ENCODE results near the gene KXD1.
"Not testable (repeated sequence)": the region's sequence is repeated elsewhere in the genome, so short reads cannot be mapped to it uniquely, and the experiment has no call there.

KXD1 gene

DNA sequence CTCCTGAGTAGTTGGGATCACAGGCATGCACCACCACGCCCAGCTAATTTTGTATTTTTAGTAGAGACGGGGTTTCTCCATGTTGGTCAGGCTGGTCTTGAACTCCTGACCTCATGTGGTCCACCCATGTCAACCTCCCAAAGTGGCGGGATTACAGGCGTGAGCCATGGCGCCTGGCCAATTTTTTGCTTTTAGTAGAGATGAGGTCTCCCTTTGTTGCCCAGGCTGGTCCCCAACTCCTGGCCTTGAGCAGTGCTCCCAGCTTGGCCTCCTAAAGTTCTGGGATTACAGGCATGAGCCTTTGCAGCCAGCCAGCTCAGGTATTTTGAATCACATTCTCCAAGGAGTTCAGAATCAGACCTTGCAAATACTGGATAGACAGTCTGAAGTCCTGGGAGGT, 35.1 kb downstream of the KXD1 start:
- not testable (repeated sequence) for H2AFZ ChIP-seq (ENCODE audit: low read length, unreplicated experiment); H3K4me1 ChIP-seq (ENCODE audit: control insufficient read depth, insufficient read depth, low read length, unreplicated experiment); H3K4me3 ChIP-seq (ENCODE audit: low read depth, low read length); H3K27ac ChIP-seq (ENCODE audit: low read depth, low read length); H3K27me3 ChIP-seq (ENCODE audit: insufficient read depth, low read length); H3K79me2 ChIP-seq (ENCODE audit: control insufficient read depth, insufficient read depth, low read length, unreplicated experiment); H3K36me3 ChIP-seq (ENCODE audit: insufficient read depth, low read length)

DNA sequence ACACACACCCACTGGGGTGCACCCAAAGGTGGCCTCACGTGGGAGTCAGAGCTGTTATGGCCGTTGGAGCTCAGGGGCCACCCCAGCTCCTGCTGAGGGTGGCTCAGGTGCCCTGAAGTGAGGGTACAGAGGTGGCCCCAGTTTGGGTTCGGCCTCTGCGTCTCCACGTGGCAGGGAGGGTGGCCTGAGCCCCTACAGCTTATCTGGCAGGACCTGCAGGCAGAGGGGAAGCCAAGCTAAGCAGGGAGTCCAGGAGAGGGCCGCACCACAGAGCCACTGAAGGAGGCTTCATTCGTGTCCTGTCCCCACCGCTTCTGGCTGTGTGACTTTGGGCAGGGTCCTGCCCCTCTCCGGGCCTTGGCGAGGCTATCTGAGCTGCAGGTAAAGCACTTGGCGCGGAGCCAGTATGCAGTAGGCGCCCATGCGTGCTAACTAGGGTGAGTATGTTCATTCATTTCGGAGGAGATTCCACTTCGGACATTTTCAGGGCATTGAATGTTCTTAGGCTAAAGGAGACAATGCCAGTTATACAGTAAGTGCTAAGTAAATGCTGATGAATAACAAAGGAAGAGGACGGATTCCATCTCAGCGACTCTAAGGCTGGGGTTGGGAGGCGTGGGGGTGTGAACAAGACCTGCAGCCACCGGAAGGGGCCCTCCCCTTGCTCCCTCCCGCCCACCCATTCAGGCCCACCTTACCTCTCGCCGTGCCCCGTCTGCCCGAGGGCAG, 35.9 kb downstream of the KXD1 start:
- H3K27ac ChIP-seq (ENCODE audit: low read depth, low read length) = no peak overlapping the region

DNA sequence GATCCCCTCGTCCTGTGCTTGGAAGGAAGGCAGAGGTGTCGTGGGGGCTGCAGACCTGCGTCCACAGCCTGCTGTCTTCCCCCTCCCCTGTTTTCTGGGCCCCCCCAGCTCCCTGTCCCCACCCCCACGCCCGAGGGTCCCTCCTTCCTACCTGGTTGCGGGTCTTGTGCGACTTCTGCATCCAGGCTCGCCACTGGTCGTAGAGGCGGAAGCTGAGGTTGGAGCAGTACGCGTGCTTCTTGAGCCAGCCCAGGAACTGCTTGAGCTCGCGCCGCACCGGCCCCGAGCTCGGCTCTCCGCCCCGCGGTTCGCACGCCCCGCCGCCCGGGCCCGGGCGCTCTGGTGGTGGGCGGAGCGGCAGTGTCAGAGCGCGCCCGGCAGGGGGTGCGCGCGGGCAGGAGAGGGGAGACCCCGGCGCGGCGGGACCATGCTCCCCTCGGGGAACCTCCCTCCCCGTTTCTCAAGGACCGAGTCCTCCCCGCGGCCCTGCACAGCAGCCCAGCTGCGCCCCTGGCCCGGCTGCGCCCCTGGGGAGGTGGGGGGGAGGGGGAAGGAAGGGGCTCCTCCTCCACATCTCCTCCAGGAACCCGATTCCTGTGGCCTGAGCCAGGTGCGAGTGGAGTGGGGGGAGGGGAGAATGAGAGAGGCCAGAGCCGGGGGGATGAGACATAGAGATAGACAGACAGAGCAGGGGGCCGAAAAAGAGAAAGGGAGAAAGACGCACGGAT, 36.6 kb downstream of the KXD1 start:
- Histone ChIP-seq H3K79me2 (ENCODE audit: control insufficient read depth, insufficient read depth, low read length, unreplicated experiment) (no peaks in the 10 kb centered on the region), H3K36me3 (ENCODE audit: insufficient read depth, low read length) (no peaks in the 10 kb centered on the region), H2AFZ (ENCODE audit: low read length, unreplicated experiment) (no peak overlapping the region), H3K27me3 (ENCODE audit: insufficient read depth, low read length) (no peaks in the 10 kb centered on the region), H3K4me1 (ENCODE audit: control insufficient read depth, insufficient read depth, low read length, unreplicated experiment) (no peaks in the 10 kb centered on the region), H3K4me3 (ENCODE audit: low read depth, low read length) (peak overlapping the region; percentile 61), H3K27ac (ENCODE audit: low read depth, low read length) (no peak overlapping the region)

More for the DNA sequence above, 35.9 kb downstream of the KXD1 start:
- Histone ChIP-seq H2AFZ (ENCODE audit: low read length, unreplicated experiment) (no peak overlapping the region), H3K4me1 (ENCODE audit: control insufficient read depth, insufficient read depth, low read length, unreplicated experiment) (no peaks in the 10 kb centered on the region), H3K36me3 (ENCODE audit: insufficient read depth, low read length) (no peaks in the 10 kb centered on the region), H3K4me3 (ENCODE audit: low read depth, low read length) (no peak overlapping the region), H3K79me2 (ENCODE audit: control insufficient read depth, insufficient read depth, low read length, unreplicated experiment) (no peaks in the 10 kb centered on the region), H3K27me3 (ENCODE audit: insufficient read depth, low read length) (no peaks in the 10 kb centered on the region)

DNA sequence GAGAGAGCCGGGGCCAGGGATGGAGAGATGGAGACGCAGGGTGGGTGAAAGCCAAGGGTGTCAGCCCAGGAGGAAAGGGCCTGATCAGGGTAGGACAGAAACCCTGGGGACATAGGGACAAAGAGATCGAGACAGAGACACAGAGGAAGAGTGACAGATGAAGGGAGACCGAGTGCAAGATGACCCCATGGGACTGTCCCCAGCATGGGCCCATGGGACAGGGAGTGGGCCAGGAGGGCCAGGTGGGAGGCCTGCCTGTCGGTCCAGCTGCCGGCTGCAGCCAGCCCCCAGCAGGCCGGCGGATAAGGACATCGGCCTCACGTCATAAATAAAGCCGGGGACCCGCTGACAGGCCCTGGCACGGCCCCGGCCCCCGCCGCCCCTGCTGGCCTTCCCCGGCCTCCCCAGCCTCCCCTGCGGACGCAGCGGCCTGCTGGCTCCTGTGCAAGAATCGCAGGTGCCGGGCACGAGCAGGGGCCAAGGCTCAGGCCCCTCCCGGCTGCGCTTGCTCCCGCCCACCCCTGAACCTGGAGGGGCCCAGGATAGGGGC, 37.2 kb downstream of the KXD1 start:
- no peaks in the 10 kb centered on the region for H3K4me1 ChIP-seq (ENCODE audit: control insufficient read depth, insufficient read depth, low read length, unreplicated experiment)
- no peak overlapping the region for H2AFZ ChIP-seq (ENCODE audit: low read length, unreplicated experiment)
- no peaks in the 10 kb centered on the region for H3K36me3 ChIP-seq (ENCODE audit: insufficient read depth, low read length)
- H3K27ac ChIP-seq (ENCODE audit: low read depth, low read length) = no peak overlapping the region
- peak overlapping the region; percentile 61 for H3K4me3 ChIP-seq (ENCODE audit: low read depth, low read length)
- H3K79me2 ChIP-seq (ENCODE audit: control insufficient read depth, insufficient read depth, low read length, unreplicated experiment) = no peaks in the 10 kb centered on the region
- H3K27me3 ChIP-seq (ENCODE audit: insufficient read depth, low read length) = no peaks in the 10 kb centered on the region

DNA sequence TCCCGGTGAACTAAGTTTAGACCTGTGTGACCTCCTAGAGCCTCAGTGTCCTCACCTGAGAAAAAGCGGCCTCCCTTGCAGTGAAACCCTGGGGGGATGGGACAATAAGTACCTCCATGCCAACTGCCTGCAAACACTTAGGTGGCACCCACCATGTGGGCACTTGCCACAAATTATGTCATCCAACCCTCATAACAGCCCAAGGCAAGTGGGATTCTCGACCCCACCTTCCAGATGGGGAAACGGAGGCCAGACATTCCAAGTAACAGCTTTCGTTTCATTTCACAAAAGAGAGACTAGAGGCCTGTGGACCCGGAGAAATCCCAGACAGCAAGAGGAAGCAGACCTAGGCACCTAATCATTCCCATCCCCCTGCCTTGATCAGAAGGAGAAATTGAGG, 37.8 kb downstream of the KXD1 start:
- Histone ChIP-seq H2AFZ (ENCODE audit: low read length, unreplicated experiment) (no peak overlapping the region), H3K27ac (ENCODE audit: low read depth, low read length) (no peak overlapping the region)

DNA sequence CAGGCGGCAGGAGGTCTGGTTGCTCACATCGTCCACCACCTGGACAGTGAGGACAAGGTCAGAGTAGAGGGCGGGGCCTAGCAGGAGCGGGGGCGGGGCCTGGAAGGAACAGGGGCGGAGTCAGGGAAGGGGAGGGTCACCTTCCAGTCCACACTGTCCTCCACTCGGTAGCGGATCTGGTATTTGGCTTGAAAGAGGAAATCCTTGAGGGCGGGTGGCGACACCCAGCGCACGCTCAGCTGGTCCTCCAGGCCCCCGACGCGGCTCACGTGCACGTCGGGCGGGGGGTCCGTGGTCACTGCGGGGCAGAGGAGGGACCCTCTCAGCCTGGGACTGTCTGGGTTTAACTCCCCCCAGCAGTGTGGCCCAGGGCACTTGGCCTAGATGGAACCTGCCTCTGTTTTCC, 39.1 kb downstream of the KXD1 start:
- H3K27ac ChIP-seq (ENCODE audit: low read depth, low read length) = no peak overlapping the region
- no peak overlapping the region for H3K4me3 ChIP-seq (ENCODE audit: low read depth, low read length)
- H3K27me3 ChIP-seq (ENCODE audit: insufficient read depth, low read length) = no peaks in the 10 kb centered on the region
- H3K4me1 ChIP-seq (ENCODE audit: control insufficient read depth, insufficient read depth, low read length, unreplicated experiment) = no peaks in the 10 kb centered on the region
- H3K36me3 ChIP-seq (ENCODE audit: insufficient read depth, low read length) = no peaks in the 10 kb centered on the region
- no peaks in the 10 kb centered on the region for H3K79me2 ChIP-seq (ENCODE audit: control insufficient read depth, insufficient read depth, low read length, unreplicated experiment)
- no peak overlapping the region for H2AFZ ChIP-seq (ENCODE audit: low read length, unreplicated experiment)

More for the DNA sequence above, 37.8 kb downstream of the KXD1 start:
- Histone ChIP-seq H3K79me2 (ENCODE audit: control insufficient read depth, insufficient read depth, low read length, unreplicated experiment) (no peaks in the 10 kb centered on the region), H3K4me3 (ENCODE audit: low read depth, low read length) (no peak overlapping the region), H3K4me1 (ENCODE audit: control insufficient read depth, insufficient read depth, low read length, unreplicated experiment) (no peaks in the 10 kb centered on the region), H3K27me3 (ENCODE audit: insufficient read depth, low read length) (no peaks in the 10 kb centered on the region), H3K36me3 (ENCODE audit: insufficient read depth, low read length) (no peaks in the 10 kb centered on the region)

DNA sequence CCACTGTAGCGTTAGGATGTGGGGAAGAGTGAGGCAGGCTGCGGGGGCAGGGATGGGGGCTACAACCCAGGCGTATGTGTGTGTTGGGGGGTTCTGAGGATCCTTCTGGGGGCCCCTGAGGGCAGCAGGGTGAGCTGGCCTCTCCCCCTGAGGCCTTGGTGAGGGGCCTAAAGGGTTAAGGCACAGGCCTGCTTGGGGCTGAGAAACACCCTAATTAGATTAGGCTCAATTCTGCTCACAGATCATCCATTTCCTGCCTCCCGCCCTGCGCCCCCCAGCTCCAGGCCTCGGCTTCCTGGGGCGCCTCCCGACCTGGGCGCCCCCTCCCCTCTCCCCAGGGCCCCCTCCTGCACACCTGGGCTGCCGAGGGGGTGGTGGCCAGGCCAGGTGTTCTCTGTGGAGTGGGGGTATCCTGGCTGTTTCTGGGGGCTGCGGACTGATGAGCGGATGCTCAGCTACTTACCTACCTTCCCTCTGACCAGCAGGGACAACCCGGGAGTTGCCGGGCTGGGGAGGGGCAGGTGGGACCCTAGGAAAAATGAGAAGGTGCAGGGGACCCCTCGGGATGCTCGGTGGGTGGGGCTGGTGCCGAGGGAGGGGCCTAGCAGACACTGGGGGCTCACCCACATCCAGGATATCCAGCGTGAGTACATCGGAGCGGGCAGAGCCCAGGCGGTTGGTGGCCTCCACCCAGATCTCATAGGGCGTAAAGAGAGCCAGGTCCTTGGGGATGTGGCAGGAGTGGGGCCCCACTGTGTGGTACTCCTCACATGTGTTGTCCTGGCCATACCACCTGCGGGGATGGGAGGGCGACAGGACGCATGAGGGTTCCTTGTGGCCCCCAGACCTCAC, 40.4 kb downstream of the KXD1 start:
- Histone ChIP-seq H3K4me3 (ENCODE audit: low read depth, low read length) (no peak overlapping the region), H3K27ac (ENCODE audit: low read depth, low read length) (no peak overlapping the region), H2AFZ (ENCODE audit: low read length, unreplicated experiment) (no peak overlapping the region), H3K36me3 (ENCODE audit: insufficient read depth, low read length) (no peaks in the 10 kb centered on the region), H3K4me1 (ENCODE audit: control insufficient read depth, insufficient read depth, low read length, unreplicated experiment) (no peaks in the 10 kb centered on the region), H3K79me2 (ENCODE audit: control insufficient read depth, insufficient read depth, low read length, unreplicated experiment) (no peaks in the 10 kb centered on the region), H3K27me3 (ENCODE audit: insufficient read depth, low read length) (no peaks in the 10 kb centered on the region)

DNA sequence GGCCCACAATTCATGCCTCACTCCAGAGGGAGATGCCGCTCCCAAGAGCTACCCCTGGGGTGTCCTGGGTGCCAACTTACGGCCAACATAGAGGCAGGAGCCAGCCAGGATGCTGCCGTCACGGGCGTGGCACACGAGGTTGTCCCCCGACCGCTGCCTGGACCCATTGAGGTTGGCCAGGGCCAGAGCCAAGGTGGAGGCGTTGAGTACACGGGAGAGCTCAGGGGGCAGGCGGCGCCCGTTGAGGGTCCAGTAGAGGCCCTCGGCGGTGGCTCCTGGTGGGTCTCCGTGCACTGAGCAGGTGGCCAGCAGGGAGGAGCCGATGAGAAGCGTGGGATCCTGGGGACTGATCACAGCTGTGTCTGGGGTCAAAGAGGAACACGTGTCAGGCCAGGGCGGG, 41.8 kb downstream of the KXD1 start:
- Histone ChIP-seq H3K27ac (ENCODE audit: low read depth, low read length) (no peak overlapping the region), H3K4me1 (ENCODE audit: control insufficient read depth, insufficient read depth, low read length, unreplicated experiment) (no peaks in the 10 kb centered on the region), H3K36me3 (ENCODE audit: insufficient read depth, low read length) (no peaks in the 10 kb centered on the region), H3K79me2 (ENCODE audit: control insufficient read depth, insufficient read depth, low read length, unreplicated experiment) (no peaks in the 10 kb centered on the region), H3K27me3 (ENCODE audit: insufficient read depth, low read length) (no peaks in the 10 kb centered on the region), H2AFZ (ENCODE audit: low read length, unreplicated experiment) (no peak overlapping the region), H3K4me3 (ENCODE audit: low read depth, low read length) (no peak overlapping the region)

DNA sequence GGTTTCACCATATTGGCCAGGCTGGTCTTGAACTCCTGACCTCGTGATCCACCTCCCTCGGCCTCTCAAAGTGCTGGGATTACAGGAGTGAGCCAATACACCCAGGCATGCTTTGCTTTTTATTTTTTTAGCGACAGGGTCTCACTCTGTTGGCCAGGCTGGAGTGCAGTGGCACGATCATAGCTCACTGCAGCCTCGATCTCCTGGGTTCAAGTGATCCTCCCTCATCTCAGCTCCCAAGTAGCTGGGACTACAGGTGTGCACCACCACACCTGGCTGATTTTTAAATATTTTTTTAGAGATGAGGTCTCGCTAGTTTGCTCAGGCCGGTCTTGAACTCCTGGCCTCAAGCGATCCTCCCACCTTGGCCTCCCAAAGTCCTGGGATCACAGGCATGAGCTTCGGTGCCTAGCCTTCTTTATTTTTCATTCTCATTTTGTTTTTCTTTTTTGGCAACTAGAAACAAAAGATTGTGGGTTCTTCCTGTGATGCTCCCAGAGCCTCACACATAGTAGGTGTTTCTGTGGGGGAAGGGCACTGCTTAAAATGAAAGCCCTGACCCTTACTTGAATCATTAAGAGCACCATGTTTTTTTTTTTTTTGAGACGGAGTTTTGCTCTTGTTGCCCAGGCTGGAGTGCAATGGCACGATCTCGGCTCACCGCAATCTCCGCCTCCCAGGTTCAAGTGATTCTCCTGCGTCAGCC, 43.2 kb downstream of the KXD1 start:
- H3K27me3 ChIP-seq (ENCODE audit: insufficient read depth, low read length); H3K27ac ChIP-seq (ENCODE audit: low read depth, low read length); H3K79me2 ChIP-seq (ENCODE audit: control insufficient read depth, insufficient read depth, low read length, unreplicated experiment): not testable (repeated sequence)

DNA sequence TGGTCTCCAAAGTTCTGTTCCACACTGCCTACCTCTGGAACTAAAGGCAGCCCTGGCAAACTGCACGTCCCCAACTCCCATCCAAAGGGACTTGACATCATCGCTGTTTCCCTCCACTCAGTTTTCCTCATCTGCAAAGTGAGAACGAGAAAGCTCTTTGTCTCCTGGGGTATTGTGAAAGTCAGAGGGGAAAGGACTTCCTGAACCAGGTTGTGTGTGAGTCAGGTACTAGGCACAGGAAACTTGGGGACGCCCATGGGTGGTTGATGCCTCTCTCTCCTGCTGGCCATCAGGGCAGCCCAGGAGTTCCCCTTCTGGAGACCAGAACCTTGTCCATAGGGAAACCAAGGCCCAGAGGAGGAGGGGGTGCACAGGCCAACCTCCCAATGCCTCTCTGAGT, 44.2 kb downstream of the KXD1 start:
- Histone ChIP-seq H3K79me2 (ENCODE audit: control insufficient read depth, insufficient read depth, low read length, unreplicated experiment) (no peaks in the 10 kb centered on the region), H3K27ac (ENCODE audit: low read depth, low read length) (no peak overlapping the region), H2AFZ (ENCODE audit: low read length, unreplicated experiment) (no peak overlapping the region), H3K27me3 (ENCODE audit: insufficient read depth, low read length) (peaks cover 9% of the 10 kb centered on the region; the same call in 1 of the 2 replicates), H3K4me3 (ENCODE audit: low read depth, low read length) (no peak overlapping the region), H3K36me3 (ENCODE audit: insufficient read depth, low read length) (no peaks in the 10 kb centered on the region), H3K4me1 (ENCODE audit: control insufficient read depth, insufficient read depth, low read length, unreplicated experiment) (no peaks in the 10 kb centered on the region)

More for the DNA sequence above, 43.2 kb downstream of the KXD1 start:
- H3K4me1 ChIP-seq (ENCODE audit: control insufficient read depth, insufficient read depth, low read length, unreplicated experiment); H3K36me3 ChIP-seq (ENCODE audit: insufficient read depth, low read length); H3K4me3 ChIP-seq (ENCODE audit: low read depth, low read length); H2AFZ ChIP-seq (ENCODE audit: low read length, unreplicated experiment): not testable (repeated sequence)
